BLaER1 treated with 17β-estradiol and CSF1 and Interleukin-3, amounts not matched to agents 10 nM and 100 nM (cell line): ENCODE results near the gene IRF3.

ENCODE experiments used
- H3K27ac ChIP-seq, 11 experiments: shearing (Covaris generic); formaldehyde crosslinking; 2 replicates each; pipeline ENCODE4 v1.8.1; 2022
- H3K27me3 ChIP-seq, 11 experiments: shearing (Covaris generic); formaldehyde crosslinking; 2 replicates each; pipeline ENCODE4 v1.8.1; 2022
- H3K36me3 ChIP-seq, 11 experiments: shearing (Covaris generic); formaldehyde crosslinking; 2 replicates each; pipeline ENCODE4 v1.8.1; 2022
- H3K4me1 ChIP-seq, 10 experiments: shearing (Covaris generic); formaldehyde crosslinking; 2 replicates each; pipeline ENCODE4 v1.8.1; 2022
- H3K4me2 ChIP-seq, 11 experiments: shearing (Covaris generic); formaldehyde crosslinking; 2 replicates each; pipeline ENCODE4 v1.8.1; 2022
- H3K4me3 ChIP-seq, 10 experiments: shearing (Covaris generic); formaldehyde crosslinking; 2 replicates each; pipeline ENCODE4 v1.8.1; 2022
- H3K9ac ChIP-seq, 11 experiments: shearing (Covaris generic); formaldehyde crosslinking; 2 replicates each; pipeline ENCODE4 v1.8.1; 2022
- H3K9me3 ChIP-seq, 11 experiments: shearing (Covaris generic); formaldehyde crosslinking; replicated peaks in 1 of 11; 2 replicates each; pipeline ENCODE4 v1.8.1; 2022
- H4K20me1 ChIP-seq, 11 experiments: shearing (Covaris generic); formaldehyde crosslinking; 2 replicates each; pipeline ENCODE4 v1.8.1; 2022
- Cebpa-rat ChIP-seq, 11 experiments: shearing (Covaris generic); IDR thresholded peaks; 2 replicates each; pipeline ENCODE4 v1.8.1; 2022

Gene IRF3

DNA sequence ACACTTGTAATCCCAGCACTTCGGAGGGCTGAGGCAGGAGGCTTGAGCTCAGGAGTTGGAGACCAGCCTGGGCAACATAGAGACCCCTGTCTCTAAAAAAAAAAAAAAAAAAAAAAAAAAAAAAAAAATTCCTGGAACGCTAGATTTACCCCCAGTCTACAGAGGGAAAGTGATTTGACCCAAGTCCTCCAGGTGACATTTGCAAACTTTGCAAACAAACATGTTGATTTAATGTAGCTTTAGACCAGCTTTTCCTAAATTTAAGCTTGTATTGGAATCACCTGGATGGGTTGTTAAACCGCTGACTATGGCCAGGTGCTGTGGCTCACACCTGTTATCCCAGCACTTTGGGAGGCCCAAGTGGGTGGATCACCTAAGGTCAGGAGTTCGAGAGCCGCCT is 33.7 kb upstream of the IRF3 start:
- Histone ChIP-seq H3K4me2 (no peak overlapping the region), H3K4me1 (peaks cover 0 to 8% (median 0%) of the 10 kb centered on the region in 10 experiments; a peak in 4 of 20 replicates), H3K4me3 (no peak overlapping the region), H3K27me3 (no peaks in the 10 kb centered on the region), H3K9me3 (no peaks in the 10 kb centered on the region), H3K9ac (no peak overlapping the region), H3K27ac (no peak overlapping the region), H3K36me3 (no peaks in the 10 kb centered on the region), H4K20me1 (no peaks in the 10 kb centered on the region)
- no peak for TF ChIP-seq Cebpa-rat (IDR thresholded peaks at IDR 0.05)

DNA sequence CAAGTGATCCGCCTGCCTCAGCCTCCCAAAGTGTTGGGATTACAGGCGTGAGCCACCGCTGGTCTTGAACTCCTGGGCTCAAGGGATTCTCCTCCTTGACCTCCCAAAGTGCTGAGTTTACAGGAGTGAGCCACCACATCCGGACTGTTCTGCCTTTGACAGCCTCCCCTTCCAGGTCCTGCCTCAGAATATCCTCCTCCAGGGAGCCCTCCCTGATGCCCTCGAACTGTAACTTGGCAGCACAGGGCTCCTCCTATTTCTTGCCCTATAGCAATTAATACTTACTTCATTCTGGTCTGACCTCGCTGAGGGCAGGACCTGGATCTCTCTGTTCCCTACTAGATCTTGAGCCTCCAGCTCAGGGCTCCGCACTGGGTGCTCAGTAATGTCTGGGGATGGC is 31.2 kb upstream of the IRF3 start:
- no peak overlapping the region for H3K4me2 ChIP-seq
- H3K4me1 ChIP-seq: peaks cover 0 to 12% (median under 1%) of the 10 kb centered on the region in 10 experiments; a peak in 4 of 20 replicates
- H3K27ac ChIP-seq: no peak overlapping the region
- H3K9ac ChIP-seq: no peak overlapping the region
- H3K9me3 ChIP-seq: no peaks in the 10 kb centered on the region
- H4K20me1 ChIP-seq: no peaks in the 10 kb centered on the region
- H3K36me3 ChIP-seq: no peaks in the 10 kb centered on the region
- TF ChIP-seq Cebpa-rat (IDR thresholded peaks at IDR 0.05): no peak
- H3K4me3 ChIP-seq: no peak overlapping the region
- H3K27me3 ChIP-seq: peaks cover 0 to 2% (median 0%) of the 10 kb centered on the region in 11 experiments; a peak in 3 of 22 replicates

DNA sequence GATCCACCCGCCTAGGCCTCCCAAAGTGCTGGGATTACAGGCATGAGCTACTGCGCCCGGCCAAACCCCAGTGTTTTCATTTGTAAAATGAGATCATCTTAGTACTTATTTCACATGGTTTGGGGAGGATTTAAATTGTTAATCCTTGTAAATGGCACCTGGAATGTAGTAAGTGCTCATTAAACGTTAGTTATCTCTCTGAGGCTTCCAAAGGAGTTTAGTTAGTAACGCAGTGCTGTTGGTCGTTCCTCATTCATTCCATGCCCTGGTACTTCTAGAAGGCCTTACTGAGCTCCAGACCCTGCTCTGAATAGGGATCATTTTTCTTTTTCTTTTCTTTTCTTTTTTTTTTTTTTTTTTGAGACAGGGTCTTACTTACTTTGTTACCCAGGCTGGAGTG is 30.5 kb upstream of the IRF3 start:
- Histone ChIP-seq H3K4me3 (no peak overlapping the region), H3K4me1 (peaks cover 1 to 17% (median 7%) of the 10 kb centered on the region in 10 experiments; a peak in 17 of 20 replicates), H3K9ac (no peak overlapping the region), H3K4me2 (no peak overlapping the region), H3K27me3 (peaks cover 4 to 9% (median 6%) of the 10 kb centered on the region in 11 experiments), H3K27ac (no peak overlapping the region), H3K36me3 (no peaks in the 10 kb centered on the region), H3K9me3 (no peaks in the 10 kb centered on the region), H4K20me1 (no peaks in the 10 kb centered on the region; a peak in 1 of 22 replicates)
- no peak for TF ChIP-seq Cebpa-rat (IDR thresholded peaks at IDR 0.05)

DNA sequence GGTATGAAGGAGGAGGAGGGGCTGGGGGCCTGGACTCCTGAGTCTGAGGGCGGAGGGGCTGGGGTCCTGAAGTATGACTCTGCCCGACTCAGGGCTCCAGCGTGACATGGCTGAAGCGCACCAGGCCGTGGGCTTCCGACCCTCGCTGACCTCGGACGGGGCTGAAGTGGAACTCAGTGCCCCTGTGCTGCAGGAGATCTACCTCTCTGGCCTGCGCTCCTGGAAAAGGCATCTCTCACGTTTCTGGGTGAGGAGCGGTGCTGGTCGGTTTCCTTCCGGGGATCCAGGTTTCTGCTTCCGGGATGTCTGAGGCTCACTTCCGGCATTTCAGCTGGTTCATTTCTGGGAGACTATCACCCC is 26.5 kb upstream of the IRF3 start:
- Histone ChIP-seq H3K4me1 (peaks cover 33 to 57% (median 46%) of the 10 kb centered on the region in 10 experiments), H3K4me2 (peak overlapping the region in 3 of 11 experiments; percentile 15 to 40 (median 18); a peak in 4 of 22 replicates), H3K36me3 (peaks cover 0 to 32% (median 26%) of the 10 kb centered on the region in 11 experiments; a peak in 20 of 22 replicates), H3K9ac (no peak overlapping the region), H3K9me3 (no peaks in the 10 kb centered on the region), H3K27me3 (peaks cover 21 to 35% (median 30%) of the 10 kb centered on the region in 11 experiments), H3K27ac (no peak overlapping the region), H4K20me1 (peaks cover 0 to 37% (median 33%) of the 10 kb centered on the region in 11 experiments; a peak in 17 of 22 replicates), H3K4me3 (no peak overlapping the region)
- no peak for TF ChIP-seq Cebpa-rat (IDR thresholded peaks at IDR 0.05)

DNA sequence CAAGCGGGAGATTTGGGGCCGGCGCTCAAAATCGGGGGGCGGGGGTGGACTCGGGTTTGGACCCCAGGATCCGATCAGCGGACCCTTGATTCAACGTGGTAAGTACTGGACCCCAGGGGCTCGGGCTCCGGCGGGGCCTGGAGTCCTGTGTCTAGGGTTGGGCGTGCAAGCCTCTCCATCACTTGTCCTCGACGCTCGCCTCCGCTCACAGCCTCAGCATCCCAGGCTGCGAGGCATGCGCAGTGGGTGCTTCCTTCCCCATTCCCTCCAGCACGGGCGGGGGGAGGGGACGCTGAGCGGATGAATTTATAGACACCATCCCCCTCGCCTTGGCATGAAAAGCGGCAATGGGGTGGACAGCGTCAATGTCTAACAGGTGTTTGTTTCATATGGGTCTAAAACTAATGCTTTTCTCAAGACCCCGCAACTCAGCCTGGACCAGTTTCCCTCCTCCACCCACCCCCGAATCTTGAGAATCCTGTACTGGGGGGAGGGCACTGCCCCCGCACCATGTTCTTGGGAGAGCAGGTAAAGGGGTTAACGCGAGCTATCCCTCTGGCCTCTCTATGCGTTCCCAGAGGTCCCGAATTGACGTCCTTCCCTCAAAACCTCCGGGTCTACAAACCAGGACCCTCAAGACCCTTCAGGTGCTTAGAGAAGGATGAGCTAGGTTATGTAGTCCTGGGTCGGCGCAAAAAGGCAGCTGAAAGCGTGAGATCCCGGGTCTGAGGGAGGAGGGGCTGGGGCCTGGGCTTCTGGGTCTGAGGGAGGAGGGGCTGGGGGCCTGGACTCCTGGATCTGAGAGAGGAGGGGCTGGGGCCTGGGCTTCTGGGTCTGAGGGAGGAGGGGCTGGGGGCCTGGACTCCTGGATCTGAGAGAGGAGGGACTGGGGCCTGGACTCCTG is 25.8 kb upstream of the IRF3 start:
- Histone ChIP-seq H3K9me3 (no peaks in the 10 kb centered on the region), H3K4me2 (peak overlapping the region; percentile 68 to 95 (median 80)), H4K20me1 (peaks cover 0 to 41% (median 34%) of the 10 kb centered on the region in 11 experiments; a peak in 17 of 22 replicates), H3K36me3 (peaks cover 0 to 36% (median 29%) of the 10 kb centered on the region in 11 experiments; a peak in 20 of 22 replicates), H3K9ac (peak overlapping the region in 2 of 11 experiments; percentile 7 to 21; a peak in 3 of 22 replicates), H3K4me1 (peaks cover 37 to 58% (median 50%) of the 10 kb centered on the region in 10 experiments), H3K27ac (no peak overlapping the region), H3K4me3 (peak overlapping the region in 9 of 10 experiments; percentile 22 to 56 (median 38); a peak in 16 of 20 replicates), H3K27me3 (peaks cover 21 to 35% (median 30%) of the 10 kb centered on the region in 11 experiments)
- TF ChIP-seq Cebpa-rat (IDR thresholded peaks at IDR 0.05): no peak

DNA sequence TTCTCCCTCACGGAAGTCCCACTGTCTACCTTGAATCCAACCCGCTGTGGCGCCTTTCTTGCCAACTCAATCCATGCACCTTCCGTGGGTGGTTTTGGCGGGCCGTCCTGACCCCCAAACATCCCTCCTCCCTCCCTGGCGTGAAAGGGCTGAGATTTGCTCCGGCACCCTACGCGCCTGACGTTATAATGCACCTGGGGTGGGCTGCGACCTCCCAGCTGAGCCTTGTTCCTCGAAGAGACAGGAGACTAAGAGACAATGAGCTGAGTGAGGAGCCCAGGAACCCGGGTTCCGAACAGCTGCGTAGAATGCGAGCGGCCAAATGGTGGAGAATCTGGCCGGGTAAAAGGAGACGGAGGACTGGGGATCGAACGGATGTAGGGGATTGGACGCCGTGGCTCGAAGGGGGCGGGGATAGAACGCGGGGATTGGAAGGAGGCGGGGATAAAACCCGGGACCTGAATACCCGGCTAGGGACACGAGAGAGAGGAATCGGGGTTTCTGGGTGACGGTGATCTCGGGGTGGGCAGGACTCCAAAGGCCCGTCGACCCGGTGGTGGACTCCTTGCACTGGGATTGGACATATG is 25.1 kb upstream of the IRF3 start, which contains the start of gene CPT1C:
Gene CPT1C (plus strand): TSS at position 461 of the 587 bp plus-strand sequence. CDS start 1,137 bp downstream, outside the sequence.
- Histone ChIP-seq H3K4me3 (peak within 1 kb of the TSS; percentile 22 to 56 (median 37); a peak in 17 of 20 replicates), H3K36me3 (peaks cover 5 to 44% (median 36%) of the 10 kb centered on the region in 11 experiments; a peak in 21 of 22 replicates), H3K27ac (no peak within 1 kb of the TSS), H3K9me3 (no peaks in the 10 kb centered on the region), H4K20me1 (peaks cover 0 to 48% (median 41%) of the 10 kb centered on the region in 11 experiments; a peak in 17 of 22 replicates), H3K4me1 (peaks cover 37 to 65% (median 54%) of the 10 kb centered on the region in 10 experiments), H3K9ac (peak within 1 kb of the TSS in 8 of 11 experiments; percentile 5 to 42 (median 28); a peak in 9 of 22 replicates), H3K27me3 (peaks cover 21 to 35% (median 30%) of the 10 kb centered on the region in 11 experiments), H3K4me2 (peak within 1 kb of the TSS; percentile 68 to 95 (median 80))
- no peak for TF ChIP-seq Cebpa-rat (IDR thresholded peaks at IDR 0.05)

DNA sequence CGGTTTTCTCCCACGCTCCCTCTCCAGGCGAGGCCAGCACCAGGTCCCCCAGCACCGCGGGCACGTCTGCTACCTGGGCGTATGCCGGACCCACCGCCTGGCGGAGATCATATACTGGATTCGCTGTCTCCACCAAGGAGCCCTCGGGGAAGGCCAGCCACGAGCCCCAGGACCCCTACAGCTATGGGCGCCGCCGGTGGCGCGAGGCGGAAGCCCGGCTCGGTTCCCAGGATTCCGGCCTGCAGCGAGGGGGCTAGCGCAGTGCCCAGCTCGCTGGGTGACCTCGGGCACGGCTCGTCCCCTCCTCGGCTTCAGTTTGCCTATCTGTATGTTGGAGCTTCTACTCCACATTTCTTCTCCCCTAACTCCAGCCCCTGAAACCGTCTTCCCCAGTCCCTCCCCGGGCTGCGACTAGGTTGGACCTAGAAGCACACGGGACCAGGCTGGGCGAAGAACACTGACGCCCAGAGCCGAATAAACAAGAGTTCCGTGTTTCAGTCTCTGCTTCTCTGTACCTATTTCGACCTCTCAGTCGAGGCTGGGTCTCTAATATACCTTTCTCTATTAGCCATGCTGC is 24.5 kb upstream of the IRF3 start:
- Histone ChIP-seq H3K4me3 (peak overlapping the region in 8 of 10 experiments; percentile 26 to 56 (median 37); a peak in 10 of 20 replicates), H3K9ac (peak overlapping the region in 7 of 11 experiments; percentile 7 to 42 (median 35); a peak in 5 of 22 replicates), H3K4me2 (peak overlapping the region; percentile 68 to 95 (median 80)), H3K27ac (no peak overlapping the region), H3K9me3 (no peaks in the 10 kb centered on the region), H3K36me3 (peaks cover 11 to 49% (median 42%) of the 10 kb centered on the region in 11 experiments), H3K27me3 (peaks cover 21 to 35% (median 30%) of the 10 kb centered on the region in 11 experiments), H4K20me1 (peaks cover 0 to 54% (median 47%) of the 10 kb centered on the region in 11 experiments; a peak in 19 of 22 replicates), H3K4me1 (peaks cover 37 to 71% (median 56%) of the 10 kb centered on the region in 10 experiments)
- no peak for TF ChIP-seq Cebpa-rat (IDR thresholded peaks at IDR 0.05)
